Coronary artery (tissue), 2 donors: ENCODE data around the gene PPCS.

Experiments used
- DNase-seq: peaks from one replicate; pipeline ENCODE4 v3.0.0-alpha.2; 2017; ENCODE audit warnings: low spot score
- H3K27ac ChIP-seq, 2 donors: fragments of 200-600 bp; sonication (generic); one replicate each; pipeline ENCODE4 v1.5.1; 2016 to 2019
- H3K4me3 ChIP-seq: fragments of 200-600 bp; sonication (generic); 2 replicates; pipeline ENCODE4 v1.5.1; 2016; ENCODE audit warnings: mild to moderate bottlenecking, moderate library complexity
- CTCF ChIP-seq: fragments of 200-600 bp; sonication (generic); IDR thresholded peaks from one replicate; pipeline ENCODE4 v1.5.1; 2019; ENCODE audit warnings: antibody characterized with exemption

The PPCS gene

GRCh38 chr1:42431514-42431913, 24.8 kb upstream of the PPCS start:
- no peak for DNase-seq
- no peak overlapping the region for H3K4me3 ChIP-seq
- TF ChIP-seq CTCF = no peak
- no peak overlapping the region for H3K27ac ChIP-seq

GRCh38 chr1:42432714-42433113, 23.6 kb upstream of the PPCS start:
- DNase-seq = no peak
- no peak overlapping the region for H3K27ac ChIP-seq
- TF ChIP-seq CTCF = no peak
- H3K4me3 ChIP-seq = no peak overlapping the region

- DNase-seq = no peak
- TF ChIP-seq CTCF = no peak
- Histone ChIP-seq H3K27ac (no peak overlapping the region), H3K4me3 (no peak overlapping the region)
Measured at GRCh38 chr1:42433369-42433768, 23.0 kb upstream of the PPCS start.

GRCh38 chr1:42434340-42434739, 22.0 kb upstream of the PPCS start:
- DNase-seq = no peak
- no peak for TF ChIP-seq CTCF
- no peak overlapping the region for H3K27ac ChIP-seq
- no peak overlapping the region for H3K4me3 ChIP-seq

- no peak for TF ChIP-seq CTCF
- no peak for DNase-seq
- no peak overlapping the region for H3K4me3 ChIP-seq
- H3K27ac ChIP-seq = no peak overlapping the region
Measured at GRCh38 chr1:42439940-42440339, 16.4 kb upstream of the PPCS start.

GRCh38 chr1:42442662-42443061, 13.7 kb upstream of the PPCS start:
- Histone ChIP-seq H3K4me3 (no peak overlapping the region), H3K27ac (no peak overlapping the region)
- DNase-seq = no peak
- no peak for TF ChIP-seq CTCF

- DNase-seq = no peak
- H3K27ac ChIP-seq = no peak overlapping the region
- no peak overlapping the region for H3K4me3 ChIP-seq
- TF ChIP-seq CTCF = no peak
Measured at GRCh38 chr1:42449256-42449655, 7.1 kb upstream of the PPCS start.
